GM23248 (cell line): ENCODE results near the gene RASSF1.

ENCODE experiments used
- EZH2 ChIP-seq: fragments of 200-600 bp; sonication (generic); IDR thresholded peaks from 2 replicates; pipeline ENCODE4 v1.6.1; 2018; ENCODE audit warnings: antibody characterized with exemption, mild to moderate bottlenecking; ENCODE audit not compliant: insufficient read depth, poor library complexity, severe bottlenecking
- EZH2phosphoT487 ChIP-seq: fragments of 200-600 bp; sonication (generic); IDR thresholded peaks from 2 replicates; pipeline ENCODE4 v1.6.1; 2018; ENCODE audit warnings: antibody characterized with exemption, moderate library complexity, mild to moderate bottlenecking, low read depth; ENCODE audit not compliant: insufficient read depth

GRCh38 chr3:50299929-50300680, 40.5 kb downstream of the RASSF1 start:
- TF ChIP-seq EZH2: no peak
- TF ChIP-seq EZH2phosphoT487: no peak
